Activated B cell treated with CpG ODN at 0.5 μM for 24 hours (primary cell): Measurements from ENCODE around the gene DKKL1. TPM values are rescaled to one million over a fixed set of nuclear protein-coding genes. Genes with fewer than 3 reads are reported as not detected.

Source experiments
- ATAC-seq: fragments of 200-7000 bp; cut with Tn5 transposase; one replicate; pipeline ENCODE4 v1.10.0; 2021; ENCODE audit warnings: low read depth, mild to moderate bottlenecking, moderate library complexity
- CTCF ChIA-PET: fragments of 350-600 bp; sonication (Branson Sonifier 250); formaldehyde crosslinking; loops from one replicate; lab custom pipeline; 2021; ENCODE audit warnings: antibody characterized with exemption; lab: Charles Lee
- POLR2A ChIA-PET: fragments of 350-600 bp; sonication (Branson Sonifier 250); formaldehyde crosslinking; loops from one replicate; lab custom pipeline; 2021; ENCODE audit warnings: antibody characterized with exemption; lab: Charles Lee
- DNase-seq: peaks from one replicate; pipeline ENCODE4 v3.0.0; 2022
- H3K27ac Mint-ChIP-seq: one replicate; pipeline ENCODE4 v1.8.0; 2020; ENCODE audit warnings: mixed read lengths
- H3K27me3 Mint-ChIP-seq: one replicate; pipeline ENCODE4 v1.8.0; 2021; ENCODE audit warnings: mixed read lengths
- H3K36me3 Mint-ChIP-seq: one replicate; pipeline ENCODE4 v1.8.0; 2021; ENCODE audit warnings: low read depth, mixed read lengths
- H3K4me1 Mint-ChIP-seq: one replicate; pipeline ENCODE4 v1.8.0; 2021; ENCODE audit warnings: mixed read lengths
- H3K4me3 Mint-ChIP-seq: one replicate; pipeline ENCODE4 v1.8.0; 2020; ENCODE audit warnings: mild to moderate bottlenecking, mixed read lengths
- H3K9me3 Mint-ChIP-seq: one replicate; pipeline ENCODE4 v1.8.0; 2020; ENCODE audit warnings: mixed read lengths
- CTCF ChIP-seq: fragments of 200-600 bp; IDR thresholded peaks from one replicate; pipeline ENCODE4 v1.8.0; 2022; ENCODE audit warnings: antibody characterized with exemption, mild to moderate bottlenecking
- intact Hi-C: fragments of 100-400 bp; cut with micrococcal nuclease; formaldehyde crosslinking; loops from one replicate; pipeline ENCODE4 v1.15.1; 2024
- total RNA-seq: library from RNA; stranded (reverse); gene quantifications from 2 replicates; pipeline ENCODE4 v1.2.3, GENCODE V29; 2022

DKKL1 gene
- total RNA-seq, 1 donor from 2014 or later = 0.71 TPM

GRCh38 chr19:49387936-49388372 lies 24.3 kb downstream of the DKKL1 start, which contains the start of gene KASH5:
KASH5 (plus strand) TSS chr19:49388249; CDS start chr19:49390884, 2,635 bp downstream.
- ATAC-seq (peak; percentile 46), DNase-seq (peak; percentile 75)
- TF ChIP-seq CTCF = no peak
- Mint-ChIP-seq H3K27ac (peak within 1 kb of the TSS; percentile 86), H3K27me3 (no peaks in the 10 kb centered on the region), H3K4me3 (peak within 1 kb of the TSS; percentile 78), H3K36me3 (no peaks in the 10 kb centered on the region), H3K9me3 (no peaks in the 10 kb centered on the region), H3K4me1 (peaks cover 46% of the 10 kb centered on the region)
- ChIA-PET CTCF (no interaction called here), POLR2A (interaction anchor here (0.6 to 5.9 kb wide), 14 partner anchors 9 to 294 kb away, joined by 3 to 96 read pairs (median 4); partner anchors contain the start of genes ALDH16A1, CD37, DKKL1 and PIH1D1)
- intact Hi-C loops = no loop called here

GRCh38 chr19:49389406-49389805 lies 25.7 kb downstream of the DKKL1 start:
- ChIA-PET CTCF (interaction anchor here (0.9 kb wide), 1 partner anchor 84 kb away, joined by 3 read pairs; no protein-coding TSS in a partner anchor), POLR2A (interaction anchor here (0.6 to 5.9 kb wide), 6 partner anchors 14 to 108 kb away, joined by 3 to 96 read pairs (median 4); partner anchors contain the start of gene CD37)
- Mint-ChIP-seq H3K4me3 (no peak overlapping the region), H3K27me3 (no peaks in the 10 kb centered on the region), H3K9me3 (no peaks in the 10 kb centered on the region), H3K27ac (peak overlapping the region; percentile 35), H3K4me1 (peaks cover 46% of the 10 kb centered on the region), H3K36me3 (no peaks in the 10 kb centered on the region)
- TF ChIP-seq CTCF = no peak
- ATAC-seq (no peak), DNase-seq (no peak)
- intact Hi-C loops = no loop called here

- H3K4me1 Mint-ChIP-seq = peaks cover 46% of the 10 kb centered on the region
- intact Hi-C loops = loop anchor here (2.0 to 5.0 kb wide), 3 partner anchors 50 to 287 kb away; partner anchors contain the start of gene PRMT1
- POLR2A ChIA-PET = interaction anchor here (0.5 to 5.9 kb wide), 25 partner anchors 13 to 109 kb away, joined by 3 to 96 read pairs (median 5); partner anchors contain the start of genes CD37, PIH1D1 and TEAD2
- H3K27ac Mint-ChIP-seq = peak overlapping the region; percentile 85
- no peaks in the 10 kb centered on the region for H3K27me3 Mint-ChIP-seq
- ATAC-seq (no peak), DNase-seq (no peak)
- no peaks in the 10 kb centered on the region for H3K9me3 Mint-ChIP-seq
- peak overlapping the region; percentile 15 for H3K4me3 Mint-ChIP-seq
- CTCF ChIA-PET = interaction anchor here (0.8 to 3.1 kb wide), 18 partner anchors 8 to 179 kb away, joined by 3 to 28 read pairs (median 6); partner anchors contain the start of gene SLC17A7
- no peak for TF ChIP-seq CTCF
- no peaks in the 10 kb centered on the region for H3K36me3 Mint-ChIP-seq
Observed at GRCh38 chr19:49390131-49390928, 26.7 kb downstream of the DKKL1 start.

GRCh38 chr19:49390929-49391359 lies 27.3 kb downstream of the DKKL1 start:
- ATAC-seq (peak; percentile 86), DNase-seq (peak; percentile 46)
- ChIA-PET CTCF (interaction anchor here (0.8 to 3.1 kb wide), 27 partner anchors 9 to 178 kb away, joined by 3 to 28 read pairs (median 5); partner anchors contain the start of genes FLT3LG and SLC17A7), POLR2A (interaction anchor here (0.5 to 5.9 kb wide), 27 partner anchors 12 to 110 kb away, joined by 3 to 96 read pairs (median 5); partner anchors contain the start of genes ALDH16A1, CD37, FLT3LG and PIH1D1)
- H3K27ac Mint-ChIP-seq = peak overlapping the region; percentile 85
- intact Hi-C loops = loop anchor here (1.0 to 5.0 kb wide), 7 partner anchors 12 to 286 kb away; partner anchors contain the start of genes DKKL1 and PRMT1
- H3K4me3 Mint-ChIP-seq = peak overlapping the region; percentile 50
- no peaks in the 10 kb centered on the region for H3K9me3 Mint-ChIP-seq
- H3K27me3 Mint-ChIP-seq = no peaks in the 10 kb centered on the region
- H3K4me1 Mint-ChIP-seq = peaks cover 46% of the 10 kb centered on the region
- TF ChIP-seq CTCF = no peak
- no peaks in the 10 kb centered on the region for H3K36me3 Mint-ChIP-seq
